Activated effector memory CD4-positive, alpha-beta T cell treated with anti-CD3 and anti-CD28 coated beads, Interleukin-2, amount 50 U/mL, for 16 hours (primary cell): ENCODE results near the gene DZANK1.
"Not testable (repeated sequence)": the region's sequence is repeated elsewhere in the genome, so short reads cannot be mapped to it uniquely, and the experiment has no call there.

Experiments used
- DNase-seq: peaks from one replicate; pipeline ENCODE4 v3.0.0-alpha.2; 2020

The DZANK1 gene

GRCh38 chr20:18466894-18467730 lies at the start of gene DZANK1, which contains the start of gene POLR3F:
Gene DZANK1 (minus strand): TSS chr20:18467030. CDS start chr20:18465358, 1,672 bp downstream.
Gene POLR3F (plus strand): TSS chr20:18467390. CDS start chr20:18467507, 117 bp downstream.
- DNase-seq: peak; percentile 98

GRCh38 chr20:18515973-18516372 lies 49.1 kb upstream of the DZANK1 start:
- no peak for DNase-seq

GRCh38 chr20:18514127-18514526 lies 47.3 kb upstream of the DZANK1 start:
- no peak for DNase-seq

- no peak for DNase-seq
These were observed 46.4 kb upstream of the DZANK1 start for GRCh38 chr20:18513208-18513607.

- no peak for DNase-seq
These were observed 44.7 kb upstream of the DZANK1 start for GRCh38 chr20:18511571-18511970.

- DNase-seq: peak; percentile 99
These were observed 40.7 kb upstream of the DZANK1 start, which contains the start of gene SEC23B for GRCh38 chr20:18507218-18508191. Gene SEC23B (plus strand): TSS chr20:18507940. CDS start chr20:18510836, 2,896 bp downstream.

GRCh38 chr20:18506744-18507143 lies 39.9 kb upstream of the DZANK1 start:
- no peak for DNase-seq

GRCh38 chr20:18504479-18505060 lies 37.7 kb upstream of the DZANK1 start:
- no peak for DNase-seq

- DNase-seq: not testable (repeated sequence)
These were observed 34.8 kb upstream of the DZANK1 start for GRCh38 chr20:18501672-18502071.

- DNase-seq: no peak
These were observed 30.8 kb upstream of the DZANK1 start for GRCh38 chr20:18497603-18498002.

- DNase-seq: peak; percentile 90
These were observed 30.1 kb upstream of the DZANK1 start, which contains the start of gene RBBP9 for GRCh38 chr20:18496740-18497592. Gene RBBP9 (minus strand): TSS chr20:18497225. CDS start chr20:18497167, 58 bp downstream.

- no peak for DNase-seq
These were observed 29.2 kb upstream of the DZANK1 start for GRCh38 chr20:18496042-18496441.

GRCh38 chr20:18488301-18488700 lies 21.5 kb upstream of the DZANK1 start:
- DNase-seq: no peak

GRCh38 chr20:18481596-18481995 lies 14.8 kb upstream of the DZANK1 start:
- no peak for DNase-seq

- no peak for DNase-seq
These were observed 11.0 kb upstream of the DZANK1 start for GRCh38 chr20:18477821-18478220.

- DNase-seq: no peak
These were observed 10.4 kb upstream of the DZANK1 start for GRCh38 chr20:18477218-18477617.

- no peak for DNase-seq
These were observed 296 bp downstream of the DZANK1 start for GRCh38 chr20:18466574-18466893.

GRCh38 chr20:18465536-18466200 lies 1.2 kb downstream of the DZANK1 start:
- DNase-seq: no peak

GRCh38 chr20:18456600-18456999 lies 10.2 kb downstream of the DZANK1 start:
- DNase-seq: no peak

- no peak for DNase-seq
These were observed 22.9 kb downstream of the DZANK1 start for GRCh38 chr20:18443886-18444285.

GRCh38 chr20:18440403-18440802 lies 26.4 kb downstream of the DZANK1 start:
- no peak for DNase-seq
